ENCODE data around the gene PPP1R15B.
A peak's percentile ranks its signal among the peaks of the same experiment; 100 is the strongest.

The PPP1R15B gene

DNA sequence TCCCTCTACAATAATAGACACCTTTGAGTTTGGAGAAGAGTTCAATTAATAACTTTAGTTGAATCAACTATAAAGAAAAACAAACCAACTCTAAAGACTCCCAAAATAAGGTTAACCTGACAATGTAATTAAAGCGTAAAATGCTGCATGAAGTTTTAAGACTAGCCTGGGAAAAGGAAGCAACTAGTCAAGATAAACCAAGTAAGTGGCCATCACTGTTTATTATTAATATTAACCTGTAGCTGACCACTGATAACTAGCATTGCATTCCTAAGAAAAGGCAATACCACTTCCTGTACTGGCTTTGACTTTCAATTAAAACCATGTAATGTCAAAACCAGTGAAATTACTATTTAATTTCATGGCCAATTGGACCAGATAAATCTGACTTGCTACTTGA lies 3.0 kb downstream of the PPP1R15B start:
- H3K4me1 ChIP-seq: peaks cover 3% of the 10 kb centered on the region
- no peak for DNase-seq
- H3K9me3 ChIP-seq: no peaks in the 10 kb centered on the region
- H3K36me3 ChIP-seq: peaks cover 31% of the 10 kb centered on the region
- TF ChIP-seq, protein P1, sequence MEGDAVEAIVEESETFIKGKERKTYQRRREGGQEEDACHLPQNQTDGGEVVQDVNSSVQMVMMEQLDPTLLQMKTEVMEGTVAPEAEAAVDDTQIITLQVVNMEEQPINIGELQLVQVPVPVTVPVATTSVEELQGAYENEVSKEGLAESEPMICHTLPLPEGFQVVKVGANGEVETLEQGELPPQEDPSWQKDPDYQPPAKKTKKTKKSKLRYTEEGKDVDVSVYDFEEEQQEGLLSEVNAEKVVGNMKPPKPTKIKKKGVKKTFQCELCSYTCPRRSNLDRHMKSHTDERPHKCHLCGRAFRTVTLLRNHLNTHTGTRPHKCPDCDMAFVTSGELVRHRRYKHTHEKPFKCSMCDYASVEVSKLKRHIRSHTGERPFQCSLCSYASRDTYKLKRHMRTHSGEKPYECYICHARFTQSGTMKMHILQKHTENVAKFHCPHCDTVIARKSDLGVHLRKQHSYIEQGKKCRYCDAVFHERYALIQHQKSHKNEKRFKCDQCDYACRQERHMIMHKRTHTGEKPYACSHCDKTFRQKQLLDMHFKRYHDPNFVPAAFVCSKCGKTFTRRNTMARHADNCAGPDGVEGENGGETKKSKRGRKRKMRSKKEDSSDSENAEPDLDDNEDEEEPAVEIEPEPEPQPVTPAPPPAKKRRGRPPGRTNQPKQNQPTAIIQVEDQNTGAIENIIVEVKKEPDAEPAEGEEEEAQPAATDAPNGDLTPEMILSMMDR (IDR thresholded peaks at IDR 0.05; ENCODE audit: low read depth, low read length): no peak
- H3K4me3 ChIP-seq (ENCODE audit: low read depth, low read length): peak overlapping the region; percentile 97
- no peaks in the 10 kb centered on the region for H3K27me3 ChIP-seq

DNA sequence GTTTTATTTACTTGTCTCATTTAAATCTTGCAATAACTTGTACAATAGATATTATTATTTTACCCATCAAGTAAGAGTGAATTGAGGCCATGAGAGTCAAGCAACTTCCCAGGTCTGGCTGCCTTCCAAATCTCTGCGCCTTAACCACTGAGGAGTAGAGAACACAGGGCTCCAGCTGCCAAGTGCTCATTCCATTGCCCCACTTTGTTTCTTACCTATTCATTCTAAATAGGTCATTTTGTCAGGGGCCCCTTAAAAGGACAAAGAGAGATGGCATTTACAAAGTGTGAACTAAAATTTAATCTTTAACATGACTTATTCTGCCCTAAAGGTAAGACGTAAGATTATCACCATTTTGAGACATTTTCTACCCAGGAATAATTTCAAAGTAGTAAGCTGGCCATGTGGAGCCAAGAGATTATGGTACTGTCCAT lies 3.5 kb downstream of the PPP1R15B start:
- peaks cover 3% of the 10 kb centered on the region for H3K4me1 ChIP-seq
- H3K27me3 ChIP-seq: no peaks in the 10 kb centered on the region
- peak; percentile 65 for DNase-seq
- peaks cover 35% of the 10 kb centered on the region for H3K36me3 ChIP-seq
- TF ChIP-seq, protein P1 (IDR thresholded peaks at IDR 0.05; ENCODE audit: low read depth, low read length): no peak
- H3K4me3 ChIP-seq (ENCODE audit: low read depth, low read length): peak overlapping the region; percentile 97
- no peaks in the 10 kb centered on the region for H3K9me3 ChIP-seq

DNA sequence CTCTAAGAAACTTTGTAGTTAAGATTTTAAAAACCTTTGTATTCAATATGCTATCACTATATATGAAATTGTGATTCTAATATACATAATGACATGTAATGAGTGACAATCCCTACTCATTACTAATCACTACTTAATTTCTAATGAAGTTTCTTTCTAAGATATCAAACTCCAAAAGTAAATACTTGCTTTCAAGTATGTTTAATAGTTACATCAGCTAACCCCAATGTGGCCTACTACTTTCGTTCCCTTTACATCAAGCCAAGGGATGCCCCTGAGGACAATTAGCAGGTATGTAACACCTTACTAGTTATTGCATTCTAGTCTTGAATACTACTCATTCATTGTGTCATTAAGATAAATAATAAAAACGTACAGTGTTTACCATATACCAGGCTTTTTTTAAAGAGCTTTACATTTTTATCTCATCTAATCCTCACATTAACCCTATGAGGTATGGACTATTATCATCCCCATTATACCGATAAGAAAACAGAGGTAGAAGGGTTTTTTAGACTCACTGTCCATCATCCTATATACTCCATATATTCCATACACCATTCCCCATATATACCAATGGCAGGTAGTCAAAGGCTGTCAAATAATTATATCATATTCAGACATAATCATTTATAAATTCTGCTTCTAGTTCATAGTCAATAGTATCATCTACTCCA lies 4.2 kb downstream of the PPP1R15B start:
- TF ChIP-seq, protein P1 (IDR thresholded peaks at IDR 0.05; ENCODE audit: low read depth, low read length): no peak
- peak overlapping the region; percentile 97 for H3K4me3 ChIP-seq (ENCODE audit: low read depth, low read length)
- DNase-seq: no peak
- H3K36me3 ChIP-seq: peaks cover 40% of the 10 kb centered on the region
- no peaks in the 10 kb centered on the region for H3K9me3 ChIP-seq
- no peaks in the 10 kb centered on the region for H3K27me3 ChIP-seq
- H3K4me1 ChIP-seq: peaks cover 3% of the 10 kb centered on the region

GRCh38 chr1:204406621-204407020 lies 5.0 kb downstream of the PPP1R15B start:
- TF ChIP-seq, protein P1 (IDR thresholded peaks at IDR 0.05; ENCODE audit: low read depth, low read length): no peak
- H3K27me3 ChIP-seq: no peaks in the 10 kb centered on the region
- peak overlapping the region; percentile 97 for H3K4me3 ChIP-seq (ENCODE audit: low read depth, low read length)
- peaks cover 45% of the 10 kb centered on the region for H3K36me3 ChIP-seq
- no peaks in the 10 kb centered on the region for H3K4me1 ChIP-seq
- H3K9me3 ChIP-seq: no peaks in the 10 kb centered on the region
- DNase-seq: no peak

DNA sequence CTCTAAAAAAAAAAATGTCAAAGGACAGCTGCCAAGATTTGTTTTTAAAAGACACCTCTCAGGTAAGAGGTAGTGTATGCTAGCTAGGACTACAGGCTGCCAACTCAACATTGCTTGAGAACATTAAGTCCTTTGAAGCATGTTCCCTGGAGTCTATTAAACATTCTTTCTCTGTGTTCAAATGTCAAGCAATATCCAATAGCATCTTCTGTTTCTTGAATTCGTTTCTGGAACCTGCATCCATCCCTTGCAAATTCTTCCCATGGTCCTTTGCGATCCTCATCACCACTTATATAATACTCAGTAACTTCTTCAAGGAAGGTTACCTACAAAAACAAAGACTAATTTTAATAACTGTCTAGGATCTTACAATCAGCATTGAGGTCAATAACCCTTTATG lies 5.6 kb downstream of the PPP1R15B start:
- peak overlapping the region; percentile 97 for H3K4me3 ChIP-seq (ENCODE audit: low read depth, low read length)

DNA sequence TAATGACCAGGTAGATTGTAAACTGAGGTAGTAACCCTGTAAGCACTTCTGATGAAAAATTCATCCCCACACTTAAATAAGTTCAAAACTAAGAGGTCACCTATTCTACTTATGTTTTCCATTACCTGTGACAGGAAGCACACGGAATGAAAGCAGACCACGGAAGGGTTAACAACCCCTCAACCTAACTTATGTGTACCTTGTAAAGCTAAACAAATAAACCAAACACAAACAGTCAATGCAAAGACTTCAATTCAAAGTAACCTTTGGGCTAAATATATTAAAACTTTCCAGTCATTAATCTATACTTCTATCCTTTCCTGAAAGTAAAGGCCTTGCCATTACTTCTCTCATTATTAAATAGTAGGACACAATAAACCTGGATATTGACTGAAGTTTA lies 7.0 kb downstream of the PPP1R15B start:
- TF ChIP-seq, protein P1 (IDR thresholded peaks at IDR 0.05; ENCODE audit: low read depth, low read length): no peak
- no peak overlapping the region for H3K4me3 ChIP-seq (ENCODE audit: low read depth, low read length)
- no peaks in the 10 kb centered on the region for H3K27me3 ChIP-seq
- H3K36me3 ChIP-seq: peaks cover 54% of the 10 kb centered on the region
- DNase-seq: no peak
- no peaks in the 10 kb centered on the region for H3K4me1 ChIP-seq
- H3K9me3 ChIP-seq: no peaks in the 10 kb centered on the region

More for the DNA sequence above, 5.6 kb downstream of the PPP1R15B start:
- Histone ChIP-seq H3K9me3 (no peaks in the 10 kb centered on the region), H3K4me1 (no peaks in the 10 kb centered on the region), H3K36me3 (peaks cover 46% of the 10 kb centered on the region), H3K27me3 (no peaks in the 10 kb centered on the region)
- no peak for DNase-seq
- TF ChIP-seq, protein P1 (IDR thresholded peaks at IDR 0.05; ENCODE audit: low read depth, low read length): no peak
